Pancreas (tissue), 10 donors: ENCODE results near the gene ZNF444. TPM values are rescaled to one million over a fixed set of nuclear protein-coding genes. Genes with fewer than 3 reads are reported as not detected.

Experiments
- ATAC-seq, 4 donors: fragments of 200-7000 bp; cut with Tn5 transposase; one replicate each; pipeline versions ENCODE4 v1.8.0 to v1.9.1; 2020; ENCODE audit warnings: mild to moderate bottlenecking in 4 of 4, moderate library complexity in 4 of 4
- DNase-seq, 6 donors: peaks; one replicate each; pipeline ENCODE4 v3.0.0-alpha.2; 2020
- FAIRE-seq: peaks from 2 replicates; lab custom pipeline; 2012; peaks lifted over from hg19 to GRCh38; lab: Jason Lieb, UNC
- H3K27ac ChIP-seq, 4 donors: fragments of 200-600 bp; sonication (generic); 1 replicate in 3 of 4; 2 replicates in 1 of 4; pipeline versions ENCODE4 v1.5.0 to v1.8.0; 2020
- H3K27me3 ChIP-seq, 4 donors: fragments of 200-600 bp; one replicate each; pipeline ENCODE4 v1.8.0; 2021
- H3K36me3 ChIP-seq, 3 donors: fragments of 200-600 bp; sonication (generic) in 1 of 3; one replicate each; pipeline versions ENCODE4 v1.5.0 to v1.8.0; 2020 to 2021
- H3K4me1 ChIP-seq, 3 donors: fragments of 200-600 bp; one replicate each; pipeline ENCODE4 v1.8.0; 2021
- H3K4me3 ChIP-seq, 4 donors: fragments of 200-600 bp; sonication (generic) in 2 of 4; one replicate each; pipeline versions ENCODE4 v1.5.0 to v1.8.0; 2020 to 2021
- H3K9me3 ChIP-seq, 4 donors: fragments of 200-600 bp; one replicate each; pipeline ENCODE4 v1.8.0; 2021
- CTCF ChIP-seq, 4 donors: fragments of 200-600 bp; sonication (generic) in 3 of 4; IDR thresholded peaks; one replicate each; pipeline versions ENCODE4 v1.5.0 to v1.8.0; 2021; ENCODE audit warnings: antibody characterized with exemption in 4 of 4
- WGBS, 2 donors: extraction: QIAGEN DNeasy Blood & Tissue Kit; methylation state at CpG; one replicate each; pipeline ENCODE4 v1.1.7; 2013; 5-methylcytosine and 5-hydroxymethylcytosine counted together
- intact Hi-C, 3 donors: fragments of 100-400 bp; cut with DNase I; formaldehyde crosslinking; loops; one replicate each; pipeline versions ENCODE4 v1.11.1 to v1.14.2; 2022
- polyA plus RNA-seq, 2 donors: library from polyadenylated mRNA; stranded (reverse); fragments of 200-250 nt; gene quantifications; one replicate each; pipeline ENCODE4 v1.2.3, GENCODE V29; 2013
- total RNA-seq, 6 donors: library from RNA; stranded (reverse); fragmentation: NEBNext Ultra II Directional in 4 of 6; extraction: Animal tissue kit (Norgen Biotek cat#: 25700) in 4 of 6; gene quantifications; one replicate each; pipeline versions ENCODE4 v1.2.1 to v1.2.4, GENCODE V29; 2021 to 2023
- donor health status: healthy with polysubstance abuse.
- donor health status: DM: no; HTN: no; CAD: no; lungs with moderate emphysema.
- donor health status: DM: no; HTN: no; CAD: no.
- donor health status: control.
- donor health status: control.
- donor health status: Bipolar disorder and iron deficiency.
- donor health status: DM: yes; HTN: yes; CAD: no.
- donor health status: DM: no; HTN: no; CAD: no.
- donor health status: DM: no; HTN: no; CAD: no.
- donor health status: DM: yes; HTN: yes; CAD: no.

The ZNF444 gene
- 10 to 100 TPM; 27.9 to 47.9 (median 32.5) TPM for total RNA-seq
- 10 to 100 TPM; 67.5 to 99.0 TPM for polyA plus RNA-seq

- FAIRE-seq (peak; percentile 97), DNase-seq (peak; percentile 97 to 100 (median 100)), ATAC-seq (peak; percentile 72 to 85 (median 76))
- H3K27me3 ChIP-seq, result no peaks in the 10 kb centered on the region
- H3K4me3 ChIP-seq, result peak within 1 kb of the TSS; percentile 6 to 48 (median 38)
- intact Hi-C loops, result no loop called here
- TF ChIP-seq CTCF (IDR thresholded peaks at IDR 0.05), result no peak
- WGBS, 2 donors, result 0 to 1% methylated on average over 56 of the region's 56 CpGs
- no peaks in the 10 kb centered on the region for H3K36me3 ChIP-seq
- H3K27ac ChIP-seq, result peak within 1 kb of the TSS; percentile 88 to 95 (median 94)
- no peaks in the 10 kb centered on the region for H3K9me3 ChIP-seq
- peaks cover 53 to 79% (median 77%) of the 10 kb centered on the region in 3 donors for H3K4me1 ChIP-seq
These were observed at the start of gene ZNF444 for GRCh38 chr19:56140583-56141416. Gene ZNF444 (plus strand): TSS chr19:56141287. CDS start chr19:56146912, 5,625 bp downstream.

GRCh38 chr19:56091751-56092546 lies 49.1 kb upstream of the ZNF444 start:
- Histone ChIP-seq H3K9me3 (no peaks in the 10 kb centered on the region), H3K4me1 (no peaks in the 10 kb centered on the region), H3K27me3 (no peaks in the 10 kb centered on the region), H3K36me3 (peaks cover 0 to 7% (median 0%) of the 10 kb centered on the region in 3 donors), H3K27ac (no peak overlapping the region), H3K4me3 (no peak overlapping the region)
- no peak for TF ChIP-seq CTCF (IDR thresholded peaks at IDR 0.05)
- 90 to 92% methylated on average over 38 of the region's 38 CpGs for WGBS, 2 donors
- ATAC-seq (no peak), DNase-seq (no peak), FAIRE-seq (no peak)
- intact Hi-C loops, result no loop called here

DNA sequence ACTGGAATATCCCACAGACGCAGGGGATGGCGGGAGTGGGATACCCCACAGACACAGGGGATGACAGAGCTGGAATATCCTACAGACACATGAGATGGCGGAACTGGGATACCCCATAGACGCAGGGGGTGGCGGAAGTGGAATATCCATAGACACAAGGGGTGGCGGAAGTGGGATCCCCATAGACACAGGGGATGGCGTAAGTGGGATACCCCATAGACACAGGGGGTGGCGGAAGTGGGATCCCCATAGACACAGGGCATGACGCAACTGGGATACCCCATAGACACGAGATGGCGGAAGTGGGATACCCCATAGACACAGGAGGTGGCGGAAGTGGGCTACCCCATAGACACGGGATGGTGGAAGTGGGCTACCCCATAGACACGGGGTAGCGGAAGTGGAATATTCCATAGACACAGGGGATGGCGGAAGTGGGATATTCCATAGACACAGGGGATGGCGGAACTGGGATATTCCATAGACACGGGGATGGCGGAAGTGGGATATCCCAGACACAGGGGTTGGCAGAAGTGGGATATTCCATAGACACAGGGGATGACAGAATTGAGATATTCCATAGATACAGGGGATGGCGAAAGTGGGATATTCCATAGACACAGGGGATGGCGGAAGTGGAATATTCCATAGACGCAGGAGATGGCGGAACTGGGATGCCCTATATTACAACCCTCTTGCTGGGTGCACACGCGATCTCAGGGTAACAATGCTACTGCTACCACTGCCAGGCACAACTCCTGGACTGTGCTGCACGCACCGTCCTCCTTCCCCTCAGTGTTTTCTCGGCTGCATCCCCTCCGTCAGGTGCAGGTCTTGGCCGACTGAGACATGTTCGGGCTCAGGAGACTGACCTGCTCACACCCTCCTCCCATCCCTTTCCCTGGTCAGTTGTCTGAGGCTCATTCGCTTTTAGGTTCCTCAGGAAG lies 48.1 kb upstream of the ZNF444 start:
- H3K36me3 ChIP-seq, result peaks cover 0 to 7% (median 0%) of the 10 kb centered on the region in 3 donors
- no peak for TF ChIP-seq CTCF (IDR thresholded peaks at IDR 0.05)
- ATAC-seq (no peak), DNase-seq (no peak), FAIRE-seq (no peak)
- 97 to 98% methylated on average over 32 of the region's 32 CpGs for WGBS, 2 donors
- H3K4me3 ChIP-seq, result no peak overlapping the region
- no peaks in the 10 kb centered on the region for H3K4me1 ChIP-seq
- H3K27ac ChIP-seq, result no peak overlapping the region
- no peaks in the 10 kb centered on the region for H3K9me3 ChIP-seq
- H3K27me3 ChIP-seq, result no peaks in the 10 kb centered on the region
- intact Hi-C loops, result no loop called here

DNA sequence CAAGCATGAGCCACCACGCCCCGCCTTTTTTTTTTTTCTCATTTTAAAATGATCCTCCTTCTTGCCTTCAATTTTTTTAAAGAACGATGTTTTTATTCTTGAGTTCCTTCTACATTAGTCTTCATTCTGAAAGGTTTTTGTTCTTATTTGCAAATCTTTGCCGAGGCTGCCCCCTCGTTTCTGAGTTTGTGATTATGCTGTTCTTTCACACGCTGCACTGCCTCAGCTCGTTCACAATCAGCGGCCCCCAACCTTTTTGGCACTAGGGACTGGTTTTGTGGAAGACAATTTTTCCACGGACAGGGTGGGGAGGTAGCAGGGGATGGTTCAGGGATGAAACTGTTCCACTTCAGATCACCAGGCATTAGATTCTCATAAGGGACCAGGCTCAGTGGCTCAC lies 46.6 kb upstream of the ZNF444 start:
- no peak overlapping the region for H3K27ac ChIP-seq
- H3K4me3 ChIP-seq, result no peak overlapping the region
- intact Hi-C loops, result no loop called here
- no peak for TF ChIP-seq CTCF (IDR thresholded peaks at IDR 0.05)
- no peak for FAIRE-seq
- H3K9me3 ChIP-seq, result no peaks in the 10 kb centered on the region
- ATAC-seq, result no peak
- H3K36me3 ChIP-seq, result no peaks in the 10 kb centered on the region
- no peaks in the 10 kb centered on the region for H3K27me3 ChIP-seq
- 78 to 83% methylated on average over 9 of the region's 9 CpGs for WGBS, 2 donors
- no peak for DNase-seq
- no peaks in the 10 kb centered on the region for H3K4me1 ChIP-seq
